ENCODE data around the gene TLL2.

The TLL2 gene

GRCh38 chr10:96462606-96463151 is 51.0 kb downstream of the TLL2 start:
- no peak for FAIRE-seq

- no peak for FAIRE-seq
Measured at GRCh38 chr10:96460316-96460715, 53.4 kb downstream of the TLL2 start.

- no peak for FAIRE-seq
Measured at GRCh38 chr10:96457341-96457740, 56.4 kb downstream of the TLL2 start.

GRCh38 chr10:96456296-96456840 is 57.4 kb downstream of the TLL2 start:
- no peak for FAIRE-seq

GRCh38 chr10:96453856-96454583 is 59.7 kb downstream of the TLL2 start:
- FAIRE-seq: no peak

GRCh38 chr10:96452494-96453153 is 61.1 kb downstream of the TLL2 start:
- no peak for FAIRE-seq

- FAIRE-seq: no peak
Measured at GRCh38 chr10:96450529-96451207, 63.1 kb downstream of the TLL2 start.

- no peak for FAIRE-seq
Measured at GRCh38 chr10:96448558-96448957, 65.2 kb downstream of the TLL2 start.

GRCh38 chr10:96448021-96448457 is 65.7 kb downstream of the TLL2 start:
- no peak for FAIRE-seq

GRCh38 chr10:96446966-96447596 is 66.6 kb downstream of the TLL2 start:
- FAIRE-seq: no peak

GRCh38 chr10:96441987-96442643 is 71.6 kb downstream of the TLL2 start:
- FAIRE-seq: no peak

GRCh38 chr10:96441322-96441885 is 72.3 kb downstream of the TLL2 start:
- no peak for FAIRE-seq

GRCh38 chr10:96440361-96441292 is 73.1 kb downstream of the TLL2 start:
- FAIRE-seq: no peak

- no peak for FAIRE-seq
Measured at GRCh38 chr10:96439725-96440124, 74.0 kb downstream of the TLL2 start.

GRCh38 chr10:96436035-96436434 is 77.7 kb downstream of the TLL2 start:
- no peak for FAIRE-seq

- no peak for FAIRE-seq
Measured at GRCh38 chr10:96431211-96431970, 82.3 kb downstream of the TLL2 start.

- FAIRE-seq: no peak
Measured at GRCh38 chr10:96427291-96427690, 86.4 kb downstream of the TLL2 start.

GRCh38 chr10:96422525-96422924 is 91.2 kb downstream of the TLL2 start:
- FAIRE-seq: no peak

GRCh38 chr10:96421995-96422394 is 91.7 kb downstream of the TLL2 start:
- FAIRE-seq: no peak

Measured in TTC549 (cell line).